LNCAP (cell line): Measurements from ENCODE around the gene ODAM.
"Not testable (repeated sequence)": the region's sequence is repeated elsewhere in the genome, so short reads cannot be mapped to it uniquely, and the experiment has no call there.

Experiments
- TF ChIP-seq, protein P1 (sequence below): fragments of 450-650 bp; IDR thresholded peaks from 2 replicates; pipeline ENCODE4 v1.5.1; 2017; ENCODE audit warnings: mild to moderate bottlenecking

The ODAM gene

DNA sequence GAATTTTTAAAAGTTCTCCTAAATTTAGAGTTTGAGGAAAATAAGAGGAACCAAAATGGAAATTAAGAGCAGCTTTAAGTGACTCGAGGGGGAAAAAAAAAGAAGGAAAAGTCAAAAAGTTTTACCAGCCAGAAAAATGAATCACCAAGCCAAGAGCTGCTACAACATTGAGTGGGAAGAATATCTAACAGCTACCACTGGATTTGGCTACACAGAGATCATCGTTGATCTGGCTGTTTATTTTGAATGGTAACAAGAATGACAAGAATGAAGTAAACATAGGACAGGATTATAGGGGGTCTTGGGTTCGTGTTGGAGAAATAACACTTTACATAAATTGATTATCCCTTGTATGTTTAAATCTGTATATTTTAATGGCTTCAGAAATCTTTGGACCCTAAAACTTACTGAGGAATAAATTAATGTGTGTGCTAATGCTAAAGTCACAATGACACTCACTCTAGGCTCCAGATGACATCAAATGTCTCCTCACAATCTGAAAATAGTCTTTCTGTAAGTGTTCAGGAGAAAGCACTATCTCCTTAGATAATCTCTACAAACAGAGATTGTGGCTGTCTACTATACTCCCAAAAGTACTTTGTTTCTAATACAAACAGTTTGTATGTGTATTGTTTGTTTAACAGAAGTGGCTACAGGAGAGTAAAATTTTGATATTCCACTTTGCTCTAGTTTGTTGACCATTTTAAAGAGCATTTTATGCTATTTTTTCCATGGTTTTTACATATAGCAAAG, 43.8 kb downstream of the ODAM start:
- TF ChIP-seq, protein P1, sequence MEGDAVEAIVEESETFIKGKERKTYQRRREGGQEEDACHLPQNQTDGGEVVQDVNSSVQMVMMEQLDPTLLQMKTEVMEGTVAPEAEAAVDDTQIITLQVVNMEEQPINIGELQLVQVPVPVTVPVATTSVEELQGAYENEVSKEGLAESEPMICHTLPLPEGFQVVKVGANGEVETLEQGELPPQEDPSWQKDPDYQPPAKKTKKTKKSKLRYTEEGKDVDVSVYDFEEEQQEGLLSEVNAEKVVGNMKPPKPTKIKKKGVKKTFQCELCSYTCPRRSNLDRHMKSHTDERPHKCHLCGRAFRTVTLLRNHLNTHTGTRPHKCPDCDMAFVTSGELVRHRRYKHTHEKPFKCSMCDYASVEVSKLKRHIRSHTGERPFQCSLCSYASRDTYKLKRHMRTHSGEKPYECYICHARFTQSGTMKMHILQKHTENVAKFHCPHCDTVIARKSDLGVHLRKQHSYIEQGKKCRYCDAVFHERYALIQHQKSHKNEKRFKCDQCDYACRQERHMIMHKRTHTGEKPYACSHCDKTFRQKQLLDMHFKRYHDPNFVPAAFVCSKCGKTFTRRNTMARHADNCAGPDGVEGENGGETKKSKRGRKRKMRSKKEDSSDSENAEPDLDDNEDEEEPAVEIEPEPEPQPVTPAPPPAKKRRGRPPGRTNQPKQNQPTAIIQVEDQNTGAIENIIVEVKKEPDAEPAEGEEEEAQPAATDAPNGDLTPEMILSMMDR, result no peak

DNA sequence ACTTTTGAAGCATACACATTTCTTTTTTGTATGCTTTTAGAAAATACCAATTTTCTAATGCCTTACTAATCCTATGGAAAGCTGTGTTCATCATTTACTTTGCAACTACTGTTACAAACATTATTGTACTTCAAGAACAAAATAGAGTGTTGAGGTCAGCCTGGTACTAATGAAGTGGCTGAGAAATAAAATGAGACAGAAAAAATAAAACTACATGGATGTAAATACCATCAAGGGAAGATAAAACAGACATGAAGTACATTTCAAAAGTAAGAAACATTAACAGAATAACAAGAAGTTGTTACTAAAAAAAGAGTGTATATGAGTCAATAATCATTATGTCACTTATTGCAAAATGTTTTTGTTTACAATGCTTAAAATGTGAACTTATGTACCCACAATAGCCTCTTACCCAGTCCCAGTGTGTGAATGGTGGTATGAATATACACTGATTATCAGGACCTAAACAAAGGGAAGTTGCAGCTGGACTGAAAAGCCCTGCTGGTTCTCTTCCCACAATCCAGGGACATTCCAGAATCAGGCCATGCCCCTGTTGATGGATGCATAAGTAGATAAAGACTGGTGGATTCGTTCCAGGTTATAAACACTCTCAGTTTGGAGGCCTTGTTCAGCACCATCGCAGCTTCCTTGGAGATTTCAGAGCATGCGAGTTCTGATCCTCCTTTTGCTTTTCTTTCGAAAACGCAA, 44.5 kb downstream of the ODAM start:
- TF ChIP-seq, protein P1, result no peak

DNA sequence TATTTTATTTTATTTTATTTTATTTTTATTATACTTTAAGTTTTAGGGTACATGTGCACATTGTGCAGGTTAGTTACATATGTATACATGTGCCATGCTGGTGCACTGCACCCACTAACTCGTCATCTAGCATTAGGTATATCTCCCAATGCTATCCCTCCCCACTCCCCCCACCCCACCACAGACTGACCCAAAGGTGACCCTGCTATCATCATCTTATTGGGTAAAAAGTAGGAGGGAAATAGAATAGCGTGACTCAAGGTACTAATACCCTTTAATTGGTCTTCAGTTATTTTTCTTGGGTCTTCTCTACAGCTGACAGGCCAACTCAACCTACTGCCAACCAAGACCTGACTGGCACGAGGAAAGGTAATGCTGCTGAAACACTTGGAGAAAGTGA, 46.8 kb downstream of the ODAM start, which contains the start of gene CSN3:
CSN3 (plus strand) TSS at position 301 of the 400 bp plus-strand sequence. CDS start 2,223 bp downstream, outside the sequence.
- TF ChIP-seq, protein P1, result not testable (repeated sequence)

DNA sequence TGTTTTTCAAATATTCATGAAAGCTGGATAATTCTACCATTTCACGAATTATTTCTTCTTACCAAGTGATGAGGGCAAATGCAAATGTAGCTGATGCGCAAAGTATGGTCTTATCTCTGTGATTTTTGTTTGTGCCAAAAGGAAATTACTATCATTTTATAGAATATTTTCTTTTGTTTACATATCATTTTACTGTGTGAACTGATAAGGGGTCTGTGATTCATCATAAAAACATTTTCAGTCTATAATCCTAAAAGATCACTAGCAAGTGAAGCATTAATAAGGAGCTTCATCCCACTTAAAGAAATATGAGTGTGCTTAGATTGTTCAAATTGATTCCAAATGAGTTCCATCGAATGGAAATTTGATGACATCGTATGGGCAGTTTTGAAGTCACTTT, 47.6 kb downstream of the ODAM start:
- TF ChIP-seq, protein P1, result no peak

DNA sequence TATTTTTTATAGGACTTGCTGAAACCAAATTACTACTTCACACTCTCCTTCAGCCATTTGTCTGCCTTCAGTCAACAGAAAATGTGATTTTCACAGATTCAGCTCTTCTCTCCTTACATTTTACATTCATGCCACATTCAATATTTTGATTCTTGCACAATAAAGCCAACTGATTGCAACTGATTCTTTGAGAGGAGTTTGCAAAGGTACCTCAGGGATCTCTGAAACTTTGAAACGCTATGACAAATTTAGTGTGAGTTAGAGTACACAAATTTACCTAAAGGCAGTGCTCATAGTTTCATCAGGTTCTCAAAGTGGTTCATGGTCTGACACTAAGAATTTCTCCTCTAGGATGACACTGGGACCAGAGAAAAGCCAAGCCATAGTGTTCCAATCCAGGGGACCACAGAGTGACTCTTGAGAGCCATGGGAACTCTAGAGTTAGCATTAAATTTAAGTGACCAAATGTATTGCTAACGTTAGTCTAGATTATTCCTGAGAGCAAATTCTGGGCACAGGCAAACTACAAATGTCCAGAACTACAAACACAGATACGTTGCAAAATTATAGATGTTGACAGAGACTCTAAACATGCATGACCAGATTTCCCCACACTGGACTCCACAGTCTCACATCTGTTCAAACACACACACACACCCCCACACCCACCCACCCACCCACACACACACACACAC, 55.9 kb downstream of the ODAM start:
- TF ChIP-seq, protein P1, result no peak

DNA sequence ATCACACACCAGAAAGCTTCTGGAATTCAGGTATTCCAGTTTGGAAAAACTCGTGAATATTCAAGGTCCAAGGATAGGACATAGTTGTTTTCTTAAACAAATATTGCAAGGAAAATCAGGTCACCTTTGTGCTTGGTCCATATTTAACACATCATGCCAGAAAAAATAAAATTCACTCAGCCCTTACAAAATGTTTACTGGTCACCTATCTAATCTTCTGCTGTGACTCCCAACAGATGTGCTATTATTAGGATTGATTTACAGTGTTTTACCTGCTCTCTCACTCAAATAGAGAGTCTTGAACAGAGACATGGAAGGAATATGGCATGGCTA, 56.4 kb downstream of the ODAM start:
- TF ChIP-seq, protein P1, result no peak
